ENCODE measurements around the gene PPP1R12A.

GRCh38 chr12:79949098-79949497 lies 14.2 kb upstream of the PPP1R12A start:
- TF ChIP-seq CTCF (conservative IDR thresholded peaks at IDR 0.05) (no peak), EZH2 (IDR thresholded peaks at IDR 0.05; ENCODE audit: low read depth) (no peak)

Data from PC-9 (cell line).